Fibroblast of lung (primary cell): ENCODE measurements around the gene HDAC4. TPM values are rescaled to one million over a fixed set of nuclear protein-coding genes. Genes with fewer than 3 reads are reported as not detected.

Experiments
- DNase-seq, 2 donors: peaks; one replicate each; pipeline versions ENCODE4 v3.0.0 to v3.0.0-alpha.2; 2010; ENCODE audit warnings: low read depth in 2 of 2
- H2AFZ ChIP-seq: 2 replicates; pipeline ENCODE4 v1.5.1; 2012; ENCODE audit warnings: low read length, control low read depth, inconsistent platforms
- H3K27ac ChIP-seq: 2 replicates; pipeline ENCODE4 v1.5.1; 2011; ENCODE audit warnings: low read length, control low read depth; ENCODE audit not compliant: insufficient read depth
- H3K27me3 ChIP-seq: 2 replicates; pipeline ENCODE4 v1.5.1; 2011; ENCODE audit warnings: mild to moderate bottlenecking, low read length; ENCODE audit not compliant: control insufficient read depth, insufficient read depth
- H3K36me3 ChIP-seq: 2 replicates; pipeline ENCODE4 v1.5.1; 2011; ENCODE audit warnings: low read length; ENCODE audit not compliant: control insufficient read depth, insufficient read depth
- H3K4me1 ChIP-seq: 2 replicates; pipeline ENCODE4 v1.5.1; 2011; ENCODE audit warnings: low read length; ENCODE audit not compliant: control insufficient read depth, insufficient read depth; ENCODE audit errors: extremely low read depth
- H3K4me2 ChIP-seq: 2 replicates; pipeline ENCODE4 v1.5.1; 2011; ENCODE audit warnings: low read length, control low read depth; ENCODE audit not compliant: insufficient read depth; ENCODE audit errors: extremely low read depth
- H3K4me3 ChIP-seq, 4 experiments: fragments of 200-600 bp in 1 of 4; sonication (generic) in 1 of 4; replicated peaks in 1 of 4; 2 replicates each; pipeline ENCODE4 v1.5.1; 2011 to 2016; ENCODE audit warnings: low read length in 4 of 4, low read depth in 3 of 4, mild to moderate bottlenecking in 3 of 4, control low read depth in 2 of 4, inconsistent platforms in 1 of 4, mixed read lengths in 1 of 4; ENCODE audit not compliant: insufficient read depth in 1 of 4; ENCODE audit errors: control extremely low read depth in 1 of 4
- H3K79me2 ChIP-seq: 2 replicates; pipeline ENCODE4 v1.5.1; 2012; ENCODE audit warnings: mild to moderate bottlenecking, low read length, inconsistent platforms; ENCODE audit not compliant: control insufficient read depth, insufficient read depth
- H3K9ac ChIP-seq: 2 replicates; pipeline ENCODE4 v1.5.1; 2011; ENCODE audit warnings: mild to moderate bottlenecking, low read length, control low read depth; ENCODE audit not compliant: insufficient read depth
- H3K9me3 ChIP-seq: 2 replicates; pipeline ENCODE4 v1.5.1; 2012; ENCODE audit warnings: low read depth, low read length; ENCODE audit not compliant: control insufficient read depth, insufficient read depth
- H4K20me1 ChIP-seq: 2 replicates; pipeline ENCODE4 v1.5.1; 2011; ENCODE audit warnings: low read length; ENCODE audit not compliant: control insufficient read depth, insufficient read depth; ENCODE audit errors: extremely low read depth
- CTCF ChIP-seq, 2 donors: IDR thresholded peaks in 1 of 2; conservative IDR thresholded peaks in 1 of 2; 1 replicate in 1 of 2; 2 replicates in 1 of 2; pipeline ENCODE4 v1.5.1; 2011 to 2012; ENCODE audit warnings: low read length in 2 of 2, control low read depth in 1 of 2, inconsistent platforms in 1 of 2, low read depth in 1 of 2, mild to moderate bottlenecking in 1 of 2
- EZH2 ChIP-seq: IDR thresholded peaks from 2 replicates; pipeline ENCODE4 v1.5.1; 2012; ENCODE audit warnings: low read length, control low read depth, mild to moderate bottlenecking; ENCODE audit errors: missing control alignments
- polyA plus RNA-seq, 2 donors: library from polyadenylated mRNA; depleted of rRNA in 1 of 2; stranded (reverse) in 1 of 2; unstranded in 1 of 2; fragments of >200 nt; gene quantifications; 2 replicates each; pipeline ENCODE4 v1.2.1, GENCODE V29; 2011 to 2012; ENCODE audit warnings: missing spikeins in 1 of 2
- total RNA-seq: library from RNA; depleted of rRNA; stranded (reverse); fragments of >200 nt; gene quantifications from 2 replicates; pipeline ENCODE4 v1.2.1, GENCODE V29; 2014

Gene HDAC4
- total and polyA plus RNA-seq, 2 donors (not counting 1 experiment from before 2014, with no cell fraction given): 7.4 to 19.8 TPM

- no peak for TF ChIP-seq CTCF (conservative IDR thresholded peaks at IDR 0.05 in 1 of 2, IDR thresholded peaks at IDR 0.05 in 1 of 2; ENCODE audit: low read depth in 1 of 2, low read length in 2 of 2)
- TF ChIP-seq EZH2: no peak
- H3K4me3 ChIP-seq: no peak overlapping the region
- H3K4me1 ChIP-seq: no peaks in the 10 kb centered on the region
Observed at GRCh38 chr2:239081622-239082021, 319.2 kb downstream of the HDAC4 start.

GRCh38 chr2:239081046-239081445, 319.8 kb downstream of the HDAC4 start:
- Histone ChIP-seq H3K9ac (no peak overlapping the region), H3K27me3 (no peaks in the 10 kb centered on the region), H3K9me3 (no peaks in the 10 kb centered on the region), H3K4me1 (peaks cover 2% of the 10 kb centered on the region), H4K20me1 (no peaks in the 10 kb centered on the region), H3K36me3 (no peaks in the 10 kb centered on the region), H3K4me2 (no peak overlapping the region), H3K27ac (no peak overlapping the region), H2AFZ (no peak overlapping the region), H3K79me2 (no peaks in the 10 kb centered on the region), H3K4me3 (no peak overlapping the region)
- TF ChIP-seq EZH2 (no peak), CTCF (conservative IDR thresholded peaks at IDR 0.05 in 1 of 2, IDR thresholded peaks at IDR 0.05 in 1 of 2; ENCODE audit: low read depth in 1 of 2, low read length in 2 of 2) (no peak)
- DNase-seq: no peak

More at GRCh38 chr2:239081622-239082021, 319.2 kb downstream of the HDAC4 start:
- no peak overlapping the region for H3K27ac ChIP-seq
- H2AFZ ChIP-seq: no peak overlapping the region
- DNase-seq: no peak
- H3K9ac ChIP-seq: no peak overlapping the region
- H3K79me2 ChIP-seq: no peaks in the 10 kb centered on the region
- H4K20me1 ChIP-seq: no peaks in the 10 kb centered on the region
- no peaks in the 10 kb centered on the region for H3K9me3 ChIP-seq
- no peaks in the 10 kb centered on the region for H3K27me3 ChIP-seq
- no peaks in the 10 kb centered on the region for H3K36me3 ChIP-seq
- no peak overlapping the region for H3K4me2 ChIP-seq

- Histone ChIP-seq H3K27ac (no peak overlapping the region), H4K20me1 (no peaks in the 10 kb centered on the region), H3K9me3 (no peaks in the 10 kb centered on the region), H3K36me3 (no peaks in the 10 kb centered on the region), H3K4me3 (no peak overlapping the region), H3K9ac (no peak overlapping the region), H3K27me3 (no peaks in the 10 kb centered on the region), H3K79me2 (no peaks in the 10 kb centered on the region), H3K4me1 (peaks cover 2% of the 10 kb centered on the region), H2AFZ (no peak overlapping the region), H3K4me2 (no peak overlapping the region)
- no peak for DNase-seq
- TF ChIP-seq CTCF (conservative IDR thresholded peaks at IDR 0.05 in 1 of 2, IDR thresholded peaks at IDR 0.05 in 1 of 2; ENCODE audit: low read depth in 1 of 2, low read length in 2 of 2) (no peak), EZH2 (no peak)
Observed at GRCh38 chr2:239079671-239080294, 321.0 kb downstream of the HDAC4 start.
